Natural killer cell (primary cell): ENCODE data around the gene TCERG1L. TPM values are rescaled to one million over a fixed set of nuclear protein-coding genes. Genes with fewer than 3 reads are reported as not detected.
"Not testable (repeated sequence)": the region's sequence is repeated elsewhere in the genome, so short reads cannot be mapped to it uniquely, and the experiment has no call there.

Source experiments
- ATAC-seq, 3 donors: fragments of 150-1000 bp in 2 of 3; fragments of 200-7000 bp in 1 of 3; cut with Tn5 transposase; 1 replicate in 1 of 3; 2 replicates in 2 of 3; pipeline ENCODE4 v1.10.0; 2021; ENCODE audit warnings: mild to moderate bottlenecking in 2 of 3, moderate library complexity in 2 of 3
- DNase-seq, 2 donors: peaks; one replicate each; pipeline versions ENCODE4 v3.0.0 to v3.0.0-alpha.2; 2013 to 2021; ENCODE audit warnings: mixed read lengths in 1 of 2
- H3K27ac ChIP-seq: one replicate; pipeline ENCODE4 v1.5.1; 2013; ENCODE audit warnings: mild to moderate bottlenecking, low read length
- H3K27me3 ChIP-seq: one replicate; pipeline ENCODE4 v1.6.1; 2013; ENCODE audit warnings: low read length; ENCODE audit not compliant: control insufficient read depth, insufficient read depth
- H3K36me3 ChIP-seq: one replicate; pipeline ENCODE4 v1.6.1; 2013; ENCODE audit warnings: low read length; ENCODE audit not compliant: control insufficient read depth, insufficient read depth
- H3K4me1 ChIP-seq: one replicate; pipeline ENCODE4 v1.6.1; 2013; ENCODE audit warnings: low read length; ENCODE audit not compliant: control insufficient read depth, insufficient read depth
- H3K4me3 ChIP-seq: one replicate; pipeline ENCODE4 v1.5.1; 2013; ENCODE audit warnings: low read length
- H3K9me3 ChIP-seq: one replicate; pipeline ENCODE4 v1.6.1; 2013; ENCODE audit warnings: low read length; ENCODE audit not compliant: control insufficient read depth, insufficient read depth
- H3K27ac Mint-ChIP-seq, 2 donors: one replicate each; pipeline ENCODE4 v1.8.0; 2022; ENCODE audit warnings: mild to moderate bottlenecking in 2 of 2, mixed read lengths in 2 of 2, moderate library complexity in 1 of 2
- H3K27me3 Mint-ChIP-seq, 2 donors: one replicate each; pipeline ENCODE4 v1.8.0; 2022; ENCODE audit warnings: low read depth in 2 of 2, mixed read lengths in 2 of 2
- H3K36me3 Mint-ChIP-seq: one replicate; pipeline ENCODE4 v1.8.0; 2022; ENCODE audit warnings: mixed read lengths
- H3K4me1 Mint-ChIP-seq, 2 donors: one replicate each; pipeline ENCODE4 v1.8.0; 2022; ENCODE audit warnings: mixed read lengths in 2 of 2
- H3K4me3 Mint-ChIP-seq: one replicate; pipeline ENCODE4 v1.8.0; 2022; ENCODE audit warnings: mild to moderate bottlenecking, moderate library complexity, mixed read lengths
- H3K9me3 Mint-ChIP-seq, 2 donors: one replicate each; pipeline ENCODE4 v1.8.0; 2022; ENCODE audit warnings: mixed read lengths in 2 of 2
- CTCF ChIP-seq: fragments of 200-600 bp; IDR thresholded peaks from one replicate; pipeline ENCODE4 v1.8.0; 2022; ENCODE audit warnings: antibody characterized with exemption
- WGBS: methylation state at CpG from one replicate; pipeline ENCODE4 v1.1.7; 2013; ENCODE audit warnings: missing lambda C conversion rate; ENCODE audit not compliant: insufficient coverage; 5-methylcytosine and 5-hydroxymethylcytosine counted together
- intact Hi-C: fragments of 100-400 bp; cut with micrococcal nuclease; formaldehyde crosslinking; loops from one replicate; pipeline ENCODE4 v1.14.2; 2022
- total RNA-seq, 4 donors: library from RNA; stranded (reverse); fragments of 120-200 nt in 1 of 4; gene quantifications; one replicate each; pipeline versions ENCODE4 v1.2.3 to v1.2.4, GENCODE V29; 2013 to 2022

The TCERG1L gene
- total RNA-seq, 3 donors from 2014 or later (not counting 1 experiment from before 2014, with no cell fraction given): 0.48 TPM; not detected in 2

DNA sequence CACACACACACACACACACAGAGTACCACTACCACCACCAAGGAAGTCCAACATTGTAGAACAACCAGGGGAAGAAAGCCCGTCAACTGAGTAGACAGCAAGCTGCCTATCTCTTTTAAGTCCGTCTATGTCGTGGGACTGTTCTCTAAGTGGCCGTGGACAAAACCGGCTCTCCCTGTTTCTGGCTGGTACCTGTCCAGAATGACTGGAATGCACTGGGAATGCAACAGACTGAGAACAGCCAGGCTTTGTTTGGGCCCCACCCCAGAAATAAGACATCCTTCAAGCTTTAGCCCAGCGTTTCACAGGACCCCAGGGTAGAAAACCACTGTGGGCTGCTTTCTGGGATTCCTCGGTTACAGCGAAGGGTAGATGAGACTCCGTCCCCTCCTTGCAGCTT, 203.6 kb downstream of the TCERG1L start:
- H3K4me3 Mint-ChIP-seq: no peak overlapping the region
- no peak overlapping the region for H3K27ac ChIP-seq
- WGBS: 93% methylated on average over 9 of the region's 9 CpGs

GRCh38 chr10:131102676-131103075, 208.8 kb downstream of the TCERG1L start:
- H3K9me3 ChIP-seq: no peaks in the 10 kb centered on the region
- H3K4me1 ChIP-seq: no peaks in the 10 kb centered on the region
- no peak for ATAC-seq
- WGBS: 66% methylated on average over 13 of the region's 13 CpGs
- TF ChIP-seq CTCF: no peak
- Mint-ChIP-seq H3K27me3 (no peaks in the 10 kb centered on the region), H3K9me3 (no peaks in the 10 kb centered on the region), H3K36me3 (no peaks in the 10 kb centered on the region), H3K4me1 (no peaks in the 10 kb centered on the region), H3K4me3 (no peak overlapping the region), H3K27ac (no peak overlapping the region)
- intact Hi-C loops: no loop called here
- no peak overlapping the region for H3K4me3 ChIP-seq
- H3K27me3 ChIP-seq: no peaks in the 10 kb centered on the region
- no peak overlapping the region for H3K27ac ChIP-seq
- H3K36me3 ChIP-seq: no peaks in the 10 kb centered on the region
- DNase-seq: no peak

More for the DNA sequence above, 203.6 kb downstream of the TCERG1L start:
- no peaks in the 10 kb centered on the region for H3K36me3 ChIP-seq
- ATAC-seq (no peak), DNase-seq (no peak)
- no peak overlapping the region for H3K27ac Mint-ChIP-seq
- intact Hi-C loops: no loop called here
- H3K27me3 Mint-ChIP-seq: no peaks in the 10 kb centered on the region
- H3K9me3 ChIP-seq: no peaks in the 10 kb centered on the region
- no peaks in the 10 kb centered on the region for H3K36me3 Mint-ChIP-seq
- H3K4me1 ChIP-seq: no peaks in the 10 kb centered on the region
- TF ChIP-seq CTCF: no peak
- H3K27me3 ChIP-seq: no peaks in the 10 kb centered on the region
- no peaks in the 10 kb centered on the region for H3K9me3 Mint-ChIP-seq
- H3K4me1 Mint-ChIP-seq: no peaks in the 10 kb centered on the region
- no peak overlapping the region for H3K4me3 ChIP-seq

- Mint-ChIP-seq H3K27ac (no peak overlapping the region), H3K27me3 (no peaks in the 10 kb centered on the region), H3K4me3 (no peak overlapping the region), H3K4me1 (no peaks in the 10 kb centered on the region), H3K9me3 (no peaks in the 10 kb centered on the region), H3K36me3 (no peaks in the 10 kb centered on the region)
- intact Hi-C loops: no loop called here
- TF ChIP-seq CTCF: no peak
- Histone ChIP-seq H3K4me3 (no peak overlapping the region), H3K36me3 (no peaks in the 10 kb centered on the region), H3K27ac (no peak overlapping the region), H3K27me3 (no peaks in the 10 kb centered on the region), H3K9me3 (no peaks in the 10 kb centered on the region), H3K4me1 (no peaks in the 10 kb centered on the region)
- ATAC-seq (no peak), DNase-seq (no peak)
- 89% methylated on average over 10 of the region's 11 CpGs for WGBS
These were observed 209.4 kb downstream of the TCERG1L start for GRCh38 chr10:131102147-131102546.

DNA sequence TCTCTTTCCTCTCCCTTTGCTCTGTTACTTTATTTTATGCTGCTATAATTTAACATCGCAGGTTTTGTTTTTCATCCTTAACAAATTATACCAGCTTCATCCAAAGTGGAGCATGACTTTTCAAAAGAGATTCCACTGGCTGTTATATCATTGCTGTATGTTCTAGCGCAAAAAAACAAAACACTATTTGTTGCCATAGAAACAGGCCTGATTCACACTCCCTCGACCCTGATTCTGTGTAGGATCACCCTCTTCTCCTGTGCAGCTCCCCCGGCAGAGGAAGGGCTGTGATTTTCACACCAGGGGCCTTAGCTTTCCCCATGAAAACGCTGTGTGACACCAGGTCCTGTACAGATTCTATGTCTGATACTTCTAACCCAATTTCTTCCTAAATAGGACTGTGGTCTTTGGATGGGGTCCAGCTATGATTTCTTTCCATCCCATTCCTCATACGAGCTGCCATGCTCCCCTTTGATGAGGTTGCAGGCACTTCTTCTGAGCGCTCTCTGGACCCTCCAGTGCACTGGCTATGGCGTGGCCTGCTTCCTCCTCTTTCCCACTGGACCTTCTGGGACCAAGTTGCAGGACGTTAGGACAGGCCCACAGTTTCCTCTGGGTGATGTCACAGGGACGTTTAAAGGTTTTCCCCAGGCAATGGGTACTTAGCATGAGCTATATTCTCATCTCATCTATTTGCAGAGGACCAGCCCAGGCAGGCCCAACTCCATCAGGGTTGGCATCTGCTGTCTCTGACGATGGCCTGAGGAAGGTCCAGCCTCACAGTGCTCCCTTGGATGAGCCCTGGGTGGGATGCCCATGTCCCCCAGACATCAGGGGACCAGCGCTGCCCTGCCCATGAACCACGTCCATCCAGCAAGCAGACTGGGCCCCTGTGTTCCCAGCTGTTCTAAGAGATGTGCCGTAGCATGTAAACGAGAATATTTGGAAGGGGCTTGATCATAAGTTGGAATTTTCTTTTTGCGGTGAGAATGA, 210.8 kb downstream of the TCERG1L start:
- intact Hi-C loops, H3K27ac Mint-ChIP-seq, H3K9me3 Mint-ChIP-seq, H3K27ac ChIP-seq, H3K27me3 ChIP-seq, H3K4me3 Mint-ChIP-seq, H3K9me3 ChIP-seq, H3K36me3 ChIP-seq, H3K36me3 Mint-ChIP-seq, H3K4me3 ChIP-seq, H3K4me1 Mint-ChIP-seq, DNase-seq, H3K27me3 Mint-ChIP-seq, ATAC-seq, H3K4me1 ChIP-seq: not testable (repeated sequence)
- 72% methylated on average over 16 of the region's 16 CpGs for WGBS
